Activated CD8-positive, alpha-beta T cell treated with anti-CD3 and anti-CD28 coated beads, Interleukin-2, amount 10 ng/mL, durations not matched to agents 7 days and 5 days (primary cell): ENCODE measurements around the gene CCDC126. TPM values are rescaled to one million over a fixed set of nuclear protein-coding genes. Genes with fewer than 3 reads are reported as not detected.

Experiments used
- ATAC-seq: fragments of 150-1000 bp; cut with Tn5 transposase; one replicate; pipeline ENCODE4 v1.10.0; 2021; ENCODE audit warnings: moderate library complexity
- CTCF ChIA-PET: fragments of 350-600 bp; sonication (Branson Sonifier 250); formaldehyde crosslinking; loops from one replicate; lab custom pipeline; 2021; ENCODE audit warnings: antibody characterized with exemption; lab: Charles Lee
- POLR2A ChIA-PET: fragments of 350-600 bp; sonication (Branson Sonifier 250); formaldehyde crosslinking; loops from one replicate; lab custom pipeline; 2021; ENCODE audit warnings: antibody characterized with exemption; lab: Charles Lee
- DNase-seq: peaks from one replicate; pipeline ENCODE4 v3.0.0-alpha.2; 2020
- H3K27ac Mint-ChIP-seq: one replicate; pipeline ENCODE4 v1.8.0; 2021; ENCODE audit warnings: mild to moderate bottlenecking, mixed read lengths
- H3K27me3 Mint-ChIP-seq: one replicate; pipeline ENCODE4 v1.8.0; 2021; ENCODE audit warnings: low read depth, mixed read lengths
- H3K36me3 Mint-ChIP-seq: one replicate; pipeline ENCODE4 v1.8.0; 2021; ENCODE audit warnings: low read depth, mixed read lengths
- H3K4me1 Mint-ChIP-seq: one replicate; pipeline ENCODE4 v1.8.0; 2021; ENCODE audit warnings: low read depth, mixed read lengths
- H3K4me3 Mint-ChIP-seq: one replicate; pipeline ENCODE4 v1.8.0; 2021; ENCODE audit warnings: mild to moderate bottlenecking, mixed read lengths
- H3K9me3 Mint-ChIP-seq: one replicate; pipeline ENCODE4 v1.8.0; 2022; ENCODE audit warnings: mixed read lengths; ENCODE audit not compliant: insufficient read depth
- total RNA-seq, 2 experiments: library from RNA; stranded (reverse); gene quantifications; one replicate each; pipeline ENCODE4 v1.2.3, GENCODE V29; 2021

The CCDC126 gene
- total RNA-seq, 2 experiments from 2014 or later = 6.2 to 6.3 TPM

- Mint-ChIP-seq H3K27me3 (no peaks in the 10 kb centered on the region), H3K4me3 (no peak overlapping the region), H3K27ac (no peak overlapping the region), H3K36me3 (peaks cover 2% of the 10 kb centered on the region), H3K4me1 (no peaks in the 10 kb centered on the region), H3K9me3 (no peaks in the 10 kb centered on the region)
- ChIA-PET CTCF (no interaction called here), POLR2A (no interaction called here)
- no peak for DNase-seq
- ATAC-seq = no peak
These were observed 36.2 kb downstream of the CCDC126 start for GRCh38 chr7:23633417-23633816.

DNA sequence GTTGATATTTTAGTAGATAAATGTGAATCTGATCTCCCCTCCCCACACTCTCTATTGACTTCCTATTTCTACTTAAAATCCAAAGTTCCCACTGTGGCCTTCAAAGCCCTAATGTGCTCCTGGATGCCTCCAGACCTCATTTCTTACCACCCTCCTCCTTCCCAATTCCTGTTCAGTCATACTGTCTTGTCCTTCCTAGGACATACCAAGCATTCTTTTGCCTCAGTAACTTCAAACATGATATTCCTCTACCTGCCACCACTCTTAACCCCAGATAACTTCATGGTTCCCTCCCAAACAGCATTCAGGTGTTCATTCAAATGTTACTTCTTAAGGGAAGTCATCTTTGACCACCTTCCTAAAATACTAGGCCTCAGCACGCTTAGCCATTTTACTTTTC, 48.6 kb downstream of the CCDC126 start:
- no peak for DNase-seq
- no peaks in the 10 kb centered on the region for H3K4me1 Mint-ChIP-seq
- H3K36me3 Mint-ChIP-seq = no peaks in the 10 kb centered on the region
- POLR2A ChIA-PET = no interaction called here
- no peak overlapping the region for H3K4me3 Mint-ChIP-seq
- CTCF ChIA-PET = no interaction called here
- no peak for ATAC-seq
- no peak overlapping the region for H3K27ac Mint-ChIP-seq
- H3K27me3 Mint-ChIP-seq = no peaks in the 10 kb centered on the region
- H3K9me3 Mint-ChIP-seq = no peaks in the 10 kb centered on the region

DNA sequence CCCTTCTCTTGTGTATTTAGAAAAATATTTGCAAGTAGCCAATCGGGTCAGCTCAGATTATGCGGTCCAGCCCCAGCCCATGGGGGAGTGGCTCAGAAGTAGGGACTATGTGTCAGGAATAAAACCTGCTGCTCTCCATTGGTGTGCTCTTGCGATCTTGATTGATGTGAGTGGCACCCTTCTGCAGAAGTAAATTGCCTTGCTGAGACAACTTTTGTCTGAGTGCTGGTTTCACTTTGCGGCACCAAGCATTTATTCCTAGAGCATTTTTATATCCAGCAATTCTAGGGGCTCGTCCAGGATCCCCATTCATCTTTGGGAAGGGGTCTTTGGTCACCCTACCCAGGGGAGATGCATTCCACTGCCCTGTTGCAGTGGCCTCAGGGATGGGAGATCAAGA, 56.8 kb downstream of the CCDC126 start:
- Mint-ChIP-seq H3K27me3 (no peaks in the 10 kb centered on the region), H3K36me3 (no peaks in the 10 kb centered on the region), H3K27ac (no peak overlapping the region), H3K9me3 (no peaks in the 10 kb centered on the region), H3K4me3 (no peak overlapping the region), H3K4me1 (no peaks in the 10 kb centered on the region)
- CTCF ChIA-PET = no interaction called here
- ATAC-seq = no peak
- POLR2A ChIA-PET = no interaction called here
- no peak for DNase-seq

GRCh38 chr7:23654508-23654907, 57.3 kb downstream of the CCDC126 start:
- H3K27me3 Mint-ChIP-seq = no peaks in the 10 kb centered on the region
- no peaks in the 10 kb centered on the region for H3K4me1 Mint-ChIP-seq
- ATAC-seq = no peak
- POLR2A ChIA-PET = no interaction called here
- H3K4me3 Mint-ChIP-seq = no peak overlapping the region
- no peaks in the 10 kb centered on the region for H3K36me3 Mint-ChIP-seq
- H3K9me3 Mint-ChIP-seq = no peaks in the 10 kb centered on the region
- CTCF ChIA-PET = no interaction called here
- peak; percentile 24 for DNase-seq
- H3K27ac Mint-ChIP-seq = no peak overlapping the region

DNA sequence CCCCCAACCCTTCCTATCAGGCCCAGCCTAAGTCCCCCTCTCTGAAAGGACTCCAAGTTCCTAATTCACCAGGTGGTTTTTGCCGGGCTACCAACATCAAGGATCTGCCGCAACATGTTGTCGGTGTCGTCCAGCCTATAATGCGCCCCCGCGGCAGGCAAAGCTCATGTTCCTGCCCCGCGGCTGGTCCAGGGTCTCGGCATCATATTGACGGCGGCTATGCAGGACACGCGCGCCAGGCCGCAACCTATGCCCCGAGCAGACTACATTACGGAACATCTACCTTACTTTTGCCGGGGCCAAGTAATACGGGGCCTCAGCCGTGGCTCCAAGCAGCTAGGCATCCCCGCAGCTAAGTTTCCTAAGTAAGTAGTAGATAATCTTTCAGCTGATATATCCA, 58.3 kb downstream of the CCDC126 start:
- CTCF ChIA-PET = no interaction called here
- no peak for ATAC-seq
- Mint-ChIP-seq H3K4me1 (no peaks in the 10 kb centered on the region), H3K9me3 (no peaks in the 10 kb centered on the region), H3K27me3 (no peaks in the 10 kb centered on the region), H3K27ac (no peak overlapping the region), H3K36me3 (no peaks in the 10 kb centered on the region), H3K4me3 (no peak overlapping the region)
- POLR2A ChIA-PET = no interaction called here
- no peak for DNase-seq

DNA sequence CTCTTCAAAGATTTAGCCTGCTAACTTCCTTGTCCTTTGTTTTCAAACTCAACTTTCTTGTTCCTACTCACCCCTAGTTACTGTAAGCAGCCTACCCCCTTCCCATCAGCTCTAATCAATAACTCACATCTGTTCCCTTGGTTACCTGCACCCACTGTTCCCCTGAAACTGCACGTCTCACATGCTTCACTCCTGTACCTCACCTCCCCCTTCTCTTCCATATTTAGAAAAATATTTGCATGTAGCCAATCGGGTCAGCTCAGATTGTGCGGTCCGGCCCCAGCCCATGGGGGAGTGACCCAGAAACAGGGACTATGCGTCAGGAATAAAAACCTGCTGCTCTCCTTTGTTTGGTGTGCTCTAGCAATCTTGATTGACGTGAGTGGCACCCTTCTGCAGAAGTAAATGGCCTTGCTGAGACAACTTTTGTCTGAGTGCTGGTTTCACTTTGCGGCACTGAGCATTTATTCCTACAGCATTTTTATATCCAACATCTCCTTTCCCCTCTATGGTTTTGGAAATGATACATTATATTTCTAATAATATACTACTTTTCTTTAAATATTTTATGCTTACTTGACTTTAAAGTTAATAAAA, 61.7 kb downstream of the CCDC126 start:
- H3K27ac Mint-ChIP-seq = no peak overlapping the region
- H3K27me3 Mint-ChIP-seq = no peaks in the 10 kb centered on the region
- CTCF ChIA-PET = no interaction called here
- POLR2A ChIA-PET = interaction anchor here (0.7 kb wide), 1 partner anchor 12 kb away, joined by 4 read pairs; no protein-coding TSS in a partner anchor
- no peaks in the 10 kb centered on the region for H3K4me1 Mint-ChIP-seq
- no peaks in the 10 kb centered on the region for H3K9me3 Mint-ChIP-seq
- H3K36me3 Mint-ChIP-seq = no peaks in the 10 kb centered on the region
- no peak for DNase-seq
- ATAC-seq = no peak
- H3K4me3 Mint-ChIP-seq = no peak overlapping the region

- H3K4me3 Mint-ChIP-seq = no peak overlapping the region
- H3K27me3 Mint-ChIP-seq = no peaks in the 10 kb centered on the region
- ATAC-seq = no peak
- no peak overlapping the region for H3K27ac Mint-ChIP-seq
- ChIA-PET CTCF (no interaction called here), POLR2A (no interaction called here)
- H3K36me3 Mint-ChIP-seq = no peaks in the 10 kb centered on the region
- H3K9me3 Mint-ChIP-seq = no peaks in the 10 kb centered on the region
- no peak for DNase-seq
- H3K4me1 Mint-ChIP-seq = no peaks in the 10 kb centered on the region
These were observed 64.2 kb downstream of the CCDC126 start for GRCh38 chr7:23661385-23661784.

GRCh38 chr7:23662124-23662983, 65.2 kb downstream of the CCDC126 start:
- Mint-ChIP-seq H3K27ac (no peak overlapping the region), H3K4me1 (no peaks in the 10 kb centered on the region), H3K9me3 (no peaks in the 10 kb centered on the region), H3K4me3 (no peak overlapping the region), H3K36me3 (no peaks in the 10 kb centered on the region), H3K27me3 (no peaks in the 10 kb centered on the region)
- DNase-seq (no peak), ATAC-seq (no peak)
- ChIA-PET POLR2A (interaction anchor here (0.6 kb wide), 1 partner anchor 1718 kb away, joined by 3 read pairs; no protein-coding TSS in a partner anchor), CTCF (no interaction called here)

GRCh38 chr7:23662984-23663313, 65.8 kb downstream of the CCDC126 start:
- ATAC-seq (no peak), DNase-seq (no peak)
- Mint-ChIP-seq H3K4me3 (no peak overlapping the region), H3K4me1 (no peaks in the 10 kb centered on the region), H3K9me3 (no peaks in the 10 kb centered on the region), H3K36me3 (no peaks in the 10 kb centered on the region), H3K27ac (no peak overlapping the region), H3K27me3 (no peaks in the 10 kb centered on the region)
- ChIA-PET CTCF (no interaction called here), POLR2A (no interaction called here)

GRCh38 chr7:23664122-23664521, 66.9 kb downstream of the CCDC126 start:
- H3K36me3 Mint-ChIP-seq = no peaks in the 10 kb centered on the region

GRCh38 chr7:23672033-23672432, 74.9 kb downstream of the CCDC126 start:
- H3K36me3 Mint-ChIP-seq = no peaks in the 10 kb centered on the region
- no peak overlapping the region for H3K27ac Mint-ChIP-seq
- no peak for ATAC-seq
- DNase-seq = no peak
- ChIA-PET CTCF (interaction anchor here (1.6 kb wide), 1 partner anchor 25 kb away, joined by 3 read pairs; no protein-coding TSS in a partner anchor), POLR2A (no interaction called here)
- H3K27me3 Mint-ChIP-seq = peaks cover 18% of the 10 kb centered on the region
- no peaks in the 10 kb centered on the region for H3K4me1 Mint-ChIP-seq
- no peaks in the 10 kb centered on the region for H3K9me3 Mint-ChIP-seq
- H3K4me3 Mint-ChIP-seq = no peak overlapping the region

More at GRCh38 chr7:23664122-23664521, 66.9 kb downstream of the CCDC126 start:
- ChIA-PET CTCF (interaction anchor here (0.7 kb wide), 1 partner anchor 1037 kb away, joined by 3 read pairs; no protein-coding TSS in a partner anchor), POLR2A (no interaction called here)
- Mint-ChIP-seq H3K27me3 (no peaks in the 10 kb centered on the region), H3K4me1 (no peaks in the 10 kb centered on the region), H3K27ac (no peak overlapping the region), H3K4me3 (no peak overlapping the region), H3K9me3 (no peaks in the 10 kb centered on the region)
- no peak for DNase-seq
- no peak for ATAC-seq

DNA sequence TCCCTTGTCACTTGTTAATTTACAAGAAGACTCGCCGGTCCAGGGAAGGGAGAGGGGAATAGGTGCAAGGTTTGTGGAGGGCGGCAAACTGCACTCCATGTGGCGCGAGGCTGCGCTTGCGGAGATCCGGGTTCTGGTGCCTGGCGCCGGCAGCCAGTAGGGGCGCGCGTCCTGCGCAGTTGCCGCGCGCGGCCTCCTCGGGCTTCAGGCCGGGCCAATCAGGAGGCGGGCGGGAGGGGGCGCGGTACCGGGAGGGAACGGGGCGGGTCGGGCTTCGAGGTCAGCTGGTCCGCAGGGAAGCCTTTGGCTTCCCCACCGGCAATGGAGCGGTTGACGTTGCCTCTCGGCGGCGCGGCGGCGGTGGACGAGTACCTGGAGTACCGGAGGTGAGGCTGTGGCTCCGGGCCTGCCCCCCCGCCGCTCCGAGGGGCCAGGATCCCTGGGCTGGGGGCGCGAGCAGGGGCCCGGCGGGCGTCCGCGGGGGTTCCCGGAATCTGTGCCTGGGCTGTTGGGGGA, 82.8 kb downstream of the CCDC126 start, which contains the start of gene FAM221A:
Gene FAM221A (plus strand): TSS at position 302 of the 516 bp plus-strand sequence. CDS start 20 bp downstream, at position 322.
- CTCF ChIA-PET = interaction anchor here (0.9 to 6.5 kb wide), 9 partner anchors 9 to 134 kb away, joined by 3 to 30 read pairs (median 4); partner anchors contain the start of genes CCDC126 and STK31

More for the DNA sequence above, 82.8 kb downstream of the CCDC126 start, which contains the start of gene FAM221A:
- peak; percentile 85 for DNase-seq
- Mint-ChIP-seq H3K9me3 (no peaks in the 10 kb centered on the region), H3K4me3 (peak within 1 kb of the TSS; percentile 92), H3K36me3 (no peaks in the 10 kb centered on the region), H3K4me1 (peaks cover 11% of the 10 kb centered on the region), H3K27ac (peak within 1 kb of the TSS; percentile 70), H3K27me3 (peaks cover 6% of the 10 kb centered on the region)
- peak; percentile 98 for ATAC-seq
- POLR2A ChIA-PET = no interaction called here
